Activated naive CD8-positive, alpha-beta T cell treated with anti-CD3 and anti-CD28 coated beads for 36 hours (primary cell): ENCODE results near the gene TLR3. TPM values are rescaled to one million over a fixed set of nuclear protein-coding genes. Genes with fewer than 3 reads are reported as not detected.
A peak's percentile ranks its signal among the peaks of the same experiment; 100 is the strongest.
"Not testable (repeated sequence)": the region's sequence is repeated elsewhere in the genome, so short reads cannot be mapped to it uniquely, and the experiment has no call there.

ENCODE experiments used
- DNase-seq: peaks from one replicate; pipeline ENCODE4 v3.0.0; 2021
- H3K27ac Mint-ChIP-seq: one replicate; pipeline ENCODE4 v1.8.0; 2022; ENCODE audit warnings: mild to moderate bottlenecking, moderate library complexity, mixed read lengths
- H3K27me3 Mint-ChIP-seq: one replicate; pipeline ENCODE4 v1.8.0; 2022; ENCODE audit warnings: mild to moderate bottlenecking, mixed read lengths
- H3K36me3 Mint-ChIP-seq: one replicate; pipeline ENCODE4 v1.8.0; 2021; ENCODE audit warnings: mild to moderate bottlenecking, mixed read lengths
- H3K4me1 Mint-ChIP-seq: one replicate; pipeline ENCODE4 v1.8.0; 2021; ENCODE audit warnings: mixed read lengths
- H3K4me3 Mint-ChIP-seq: one replicate; pipeline ENCODE4 v1.8.0; 2022; ENCODE audit warnings: mild to moderate bottlenecking, moderate library complexity, mixed read lengths
- H3K9me3 Mint-ChIP-seq: one replicate; pipeline ENCODE4 v1.8.0; 2022; ENCODE audit warnings: mixed read lengths
- total RNA-seq, 2 experiments: library from RNA; stranded (reverse); gene quantifications; one replicate each; pipeline ENCODE4 v1.2.3, GENCODE V29; 2021

Gene TLR3
- total RNA-seq, 2 experiments from 2014 or later, result not detected

DNA sequence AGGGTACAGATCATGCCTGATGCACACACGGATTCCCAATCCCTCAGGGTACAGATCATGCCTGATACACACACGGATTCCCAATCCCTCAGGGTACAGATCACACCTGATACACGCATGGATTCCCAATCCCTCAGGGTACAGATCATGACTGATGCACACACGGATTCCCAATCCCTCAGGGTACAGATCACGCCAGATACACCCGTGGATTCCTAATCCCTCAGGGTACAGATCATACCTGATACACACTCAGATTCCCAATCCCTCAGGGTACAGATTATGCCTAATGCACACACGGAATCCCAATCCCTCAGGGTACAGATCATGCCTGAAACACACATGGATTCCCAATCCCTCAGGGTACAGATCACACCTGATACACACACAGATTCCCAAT is 34.3 kb upstream of the TLR3 start:
- peaks cover 29% of the 10 kb centered on the region for H3K27me3 Mint-ChIP-seq
- H3K4me1 Mint-ChIP-seq, H3K4me3 Mint-ChIP-seq, DNase-seq, H3K36me3 Mint-ChIP-seq, H3K27ac Mint-ChIP-seq: not testable (repeated sequence)
- peaks cover 11% of the 10 kb centered on the region for H3K9me3 Mint-ChIP-seq

DNA sequence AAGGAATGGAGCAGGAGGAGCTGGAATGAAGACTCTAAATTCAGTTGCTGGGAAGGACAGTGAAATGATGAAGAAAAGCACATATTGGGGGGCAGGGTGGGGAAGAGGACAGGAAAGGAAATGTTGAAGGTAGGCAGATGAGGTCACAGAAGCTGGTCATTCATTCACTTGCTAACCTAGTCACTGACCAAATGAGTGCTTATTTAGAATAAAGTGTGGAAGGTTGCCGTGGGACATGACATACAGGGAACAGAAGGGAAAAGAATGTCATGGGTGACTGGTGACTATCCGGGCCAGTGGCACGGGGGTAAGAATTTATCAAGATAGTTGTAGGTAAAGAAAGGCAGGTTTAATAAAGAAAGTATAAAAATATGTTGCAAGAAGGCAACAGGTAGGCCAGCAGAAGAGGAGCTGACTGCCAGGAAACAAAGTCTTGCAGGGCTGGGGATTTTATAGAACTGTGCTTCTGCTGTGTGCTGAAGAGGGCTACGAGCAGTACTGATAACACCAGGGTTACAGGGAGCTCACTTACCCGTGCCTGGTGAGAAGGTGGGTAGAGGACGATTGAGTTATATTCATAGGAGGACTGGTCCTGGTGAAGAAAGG is 31.9 kb upstream of the TLR3 start:
- Mint-ChIP-seq H3K9me3 (peaks cover 11% of the 10 kb centered on the region), H3K36me3 (no peaks in the 10 kb centered on the region), H3K4me1 (peaks cover 2% of the 10 kb centered on the region), H3K4me3 (no peak overlapping the region), H3K27ac (no peak overlapping the region), H3K27me3 (peaks cover 31% of the 10 kb centered on the region)
- no peak for DNase-seq

DNA sequence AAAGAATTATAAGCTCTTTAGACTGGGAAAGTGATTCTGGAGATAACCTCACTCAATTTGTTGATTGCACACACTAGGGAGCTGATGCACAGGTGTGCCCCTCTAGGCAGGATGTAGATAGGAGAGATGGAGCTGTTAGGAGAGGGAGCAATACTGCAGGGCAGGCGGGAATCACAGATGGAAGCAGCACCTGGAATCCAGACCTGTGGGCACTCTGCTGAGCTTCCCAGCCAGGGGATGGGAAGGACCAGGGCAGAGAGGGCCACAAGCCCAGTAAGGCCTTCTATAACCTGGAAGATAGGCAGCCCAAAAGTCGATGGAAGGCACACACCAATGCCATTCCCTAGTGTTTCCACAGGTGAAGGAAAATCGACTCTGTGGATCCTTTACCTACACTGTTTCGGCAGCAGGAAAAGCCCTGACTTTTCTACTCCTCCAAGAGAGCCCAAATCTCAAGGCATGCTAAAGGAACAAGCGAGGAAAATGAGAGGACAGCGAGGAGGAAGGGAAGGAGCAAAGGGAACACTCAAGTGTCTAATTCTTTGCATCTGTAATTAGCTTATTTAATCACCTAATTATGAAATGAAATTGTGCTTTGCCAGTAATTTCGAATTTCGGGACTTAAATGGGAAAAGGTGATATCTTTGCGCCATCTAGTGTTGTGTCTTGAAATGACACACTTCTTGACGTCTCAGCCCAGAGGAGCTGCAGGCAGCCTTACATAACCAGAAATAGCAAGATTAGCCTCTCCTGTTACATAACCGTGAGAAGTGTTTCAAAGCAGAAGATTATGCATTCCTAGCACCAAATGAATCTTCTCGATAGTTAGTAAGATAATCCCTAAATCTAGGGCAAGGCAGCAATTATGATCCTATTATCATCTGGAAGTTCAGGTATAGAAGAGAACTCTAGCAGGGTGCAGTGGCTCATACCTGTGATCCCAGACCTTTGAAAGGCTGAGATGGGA is 31.0 kb upstream of the TLR3 start:
- H3K27ac Mint-ChIP-seq, result no peak overlapping the region
- no peaks in the 10 kb centered on the region for H3K36me3 Mint-ChIP-seq
- peaks cover 2% of the 10 kb centered on the region for H3K4me1 Mint-ChIP-seq
- DNase-seq, result no peak
- peaks cover 11% of the 10 kb centered on the region for H3K9me3 Mint-ChIP-seq
- peaks cover 31% of the 10 kb centered on the region for H3K27me3 Mint-ChIP-seq
- H3K4me3 Mint-ChIP-seq, result no peak overlapping the region

DNA sequence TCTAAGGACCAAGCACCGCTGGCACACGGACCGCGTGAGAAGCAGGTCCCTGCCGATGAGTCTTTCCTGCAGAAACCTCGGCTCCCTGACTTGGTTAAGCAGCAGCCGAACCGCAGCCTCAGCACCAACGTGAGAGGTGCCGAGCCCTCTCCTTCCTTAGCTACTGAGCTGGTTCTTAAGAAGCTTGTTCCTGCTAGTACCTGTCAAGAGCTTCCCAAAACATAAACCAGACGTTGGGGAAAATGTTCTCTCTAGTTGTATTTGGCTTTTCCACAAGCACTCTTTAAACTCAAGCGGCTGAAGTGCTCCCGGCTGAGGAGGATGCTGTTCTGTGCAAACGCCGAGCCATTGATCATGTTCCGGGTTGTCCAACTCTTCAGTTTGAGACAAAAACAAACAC is 29.3 kb upstream of the TLR3 start:
- peaks cover 8% of the 10 kb centered on the region for H3K9me3 Mint-ChIP-seq
- no peak overlapping the region for H3K4me3 Mint-ChIP-seq
- DNase-seq, result no peak
- peaks cover 31% of the 10 kb centered on the region for H3K27me3 Mint-ChIP-seq
- no peak overlapping the region for H3K27ac Mint-ChIP-seq
- peaks cover 2% of the 10 kb centered on the region for H3K4me1 Mint-ChIP-seq
- no peaks in the 10 kb centered on the region for H3K36me3 Mint-ChIP-seq

- Mint-ChIP-seq H3K4me3 (no peak overlapping the region), H3K36me3 (no peaks in the 10 kb centered on the region), H3K9me3 (peaks cover 2% of the 10 kb centered on the region), H3K27me3 (peaks cover 31% of the 10 kb centered on the region), H3K27ac (no peak overlapping the region), H3K4me1 (peaks cover 2% of the 10 kb centered on the region)
- no peak for DNase-seq
These were observed 28.6 kb upstream of the TLR3 start for GRCh38 chr4:186040316-186040715.

- H3K36me3 Mint-ChIP-seq, H3K27ac Mint-ChIP-seq, H3K4me3 Mint-ChIP-seq, H3K27me3 Mint-ChIP-seq, DNase-seq, H3K9me3 Mint-ChIP-seq, H3K4me1 Mint-ChIP-seq: not testable (repeated sequence)
These were observed 21.5 kb upstream of the TLR3 start for GRCh38 chr4:186047501-186047900.

- H3K9me3 Mint-ChIP-seq, H3K36me3 Mint-ChIP-seq, H3K4me3 Mint-ChIP-seq, DNase-seq, H3K27ac Mint-ChIP-seq, H3K27me3 Mint-ChIP-seq, H3K4me1 Mint-ChIP-seq: not testable (repeated sequence)
These were observed 18.8 kb upstream of the TLR3 start for GRCh38 chr4:186050135-186050534.

DNA sequence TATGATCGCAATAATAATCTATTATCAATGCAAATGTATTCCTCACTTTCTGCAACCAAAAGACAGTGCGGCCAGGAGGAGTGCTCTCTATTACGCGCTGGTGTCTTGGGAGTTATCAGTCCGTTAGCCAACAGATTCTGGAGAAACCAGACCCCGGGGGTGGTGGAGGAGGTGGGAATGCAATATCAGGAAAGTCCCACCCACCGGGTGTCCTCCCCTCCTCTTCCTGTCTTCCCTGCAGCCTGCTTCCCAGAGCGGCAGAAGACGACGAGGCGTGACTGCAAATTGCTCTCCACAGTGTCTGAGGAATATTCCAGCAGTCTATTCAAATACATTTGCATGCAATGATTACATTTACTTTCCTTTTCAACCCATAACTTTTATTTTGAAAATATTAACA is 17.9 kb upstream of the TLR3 start:
- Mint-ChIP-seq H3K36me3 (no peaks in the 10 kb centered on the region), H3K27me3 (peaks cover 3% of the 10 kb centered on the region)

DNA sequence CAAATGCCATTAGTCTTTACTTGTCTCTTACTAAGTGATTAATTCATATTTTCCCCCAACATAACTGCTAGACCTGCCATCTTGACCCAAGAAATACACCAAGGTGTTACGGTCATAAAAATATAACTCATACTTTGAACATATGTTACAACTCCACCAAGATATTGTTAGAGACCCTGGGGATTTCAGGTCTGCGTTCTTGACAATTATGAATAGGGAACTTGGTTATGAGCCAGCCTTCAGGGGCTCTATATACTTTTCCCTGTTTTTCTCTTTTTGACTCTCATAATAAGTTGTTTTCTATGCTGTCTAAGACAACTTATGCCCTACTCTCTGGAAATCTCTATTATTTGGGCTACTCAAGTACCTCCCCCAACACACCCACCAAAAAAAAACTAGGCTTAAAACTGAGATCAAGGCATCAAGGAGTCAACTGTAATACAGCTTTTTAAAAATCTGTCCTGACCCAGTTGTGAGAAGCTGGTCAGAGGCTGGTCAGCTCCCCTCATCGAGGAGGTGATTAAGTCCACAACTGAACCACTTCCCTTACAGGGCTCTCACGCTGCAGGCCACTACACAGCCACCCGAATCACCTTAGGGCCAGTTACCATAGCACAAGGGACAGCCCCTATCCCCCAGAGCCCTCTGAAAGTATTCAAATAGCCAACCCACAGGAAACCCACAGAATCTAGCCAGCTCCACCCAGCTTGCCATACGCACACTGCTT is 10.5 kb upstream of the TLR3 start:
- no peak overlapping the region for H3K4me3 Mint-ChIP-seq
- peaks cover 6% of the 10 kb centered on the region for H3K4me1 Mint-ChIP-seq
- H3K36me3 Mint-ChIP-seq, result peaks cover 2% of the 10 kb centered on the region
- peaks cover 28% of the 10 kb centered on the region for H3K27me3 Mint-ChIP-seq
- no peak overlapping the region for H3K27ac Mint-ChIP-seq
- peaks cover 6% of the 10 kb centered on the region for H3K9me3 Mint-ChIP-seq
- DNase-seq, result peak; percentile 6

More for the DNA sequence above, 17.9 kb upstream of the TLR3 start:
- Mint-ChIP-seq H3K27ac (no peak overlapping the region), H3K4me1 (no peaks in the 10 kb centered on the region), H3K4me3 (no peak overlapping the region), H3K9me3 (no peaks in the 10 kb centered on the region)
- DNase-seq, result no peak

GRCh38 chr4:186058980-186059316 is 10.0 kb upstream of the TLR3 start:
- H3K27ac Mint-ChIP-seq, result no peak overlapping the region
- H3K4me1 Mint-ChIP-seq, result peaks cover 6% of the 10 kb centered on the region
- H3K4me3 Mint-ChIP-seq, result no peak overlapping the region
- peaks cover 31% of the 10 kb centered on the region for H3K27me3 Mint-ChIP-seq
- H3K36me3 Mint-ChIP-seq, result peaks cover 2% of the 10 kb centered on the region
- DNase-seq, result no peak
- peaks cover 6% of the 10 kb centered on the region for H3K9me3 Mint-ChIP-seq

GRCh38 chr4:186061921-186062320 is 7.0 kb upstream of the TLR3 start:
- Mint-ChIP-seq H3K9me3 (peaks cover 6% of the 10 kb centered on the region), H3K27ac (no peak overlapping the region), H3K27me3 (peaks cover 37% of the 10 kb centered on the region), H3K4me1 (peaks cover 6% of the 10 kb centered on the region), H3K4me3 (no peak overlapping the region), H3K36me3 (peaks cover 2% of the 10 kb centered on the region)
- no peak for DNase-seq

DNA sequence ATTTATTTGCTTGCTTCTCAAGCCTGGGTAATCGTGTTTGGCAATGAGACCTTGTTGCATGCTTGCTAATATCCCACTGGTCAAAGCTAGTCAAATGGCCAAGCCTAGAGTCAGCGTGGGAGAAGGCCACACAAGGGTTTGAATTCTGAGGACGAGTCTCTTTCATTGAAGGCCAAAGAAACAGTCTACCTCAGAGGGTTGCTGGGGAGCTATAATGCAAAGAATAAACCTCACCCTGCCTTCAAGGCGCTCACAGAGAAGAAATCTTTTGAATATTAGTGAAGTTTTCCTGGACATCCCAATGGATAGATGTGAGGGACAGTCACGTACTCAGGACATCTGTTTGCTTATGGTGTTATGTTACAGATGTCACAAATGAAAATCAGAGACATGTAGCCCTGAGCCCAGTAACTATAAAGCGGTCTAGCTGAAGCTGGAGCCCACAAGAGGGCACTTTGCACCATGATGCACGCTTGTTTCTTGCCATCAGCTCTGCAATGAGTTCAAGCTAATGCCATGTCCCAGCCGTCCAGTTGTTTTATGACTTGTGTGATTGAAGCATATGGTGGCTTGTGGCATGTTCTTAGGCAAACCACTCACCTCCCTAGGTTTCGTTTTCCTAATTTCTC is 1.1 kb upstream of the TLR3 start:
- no peak overlapping the region for H3K27ac Mint-ChIP-seq
- DNase-seq, result peak; percentile 10

DNA sequence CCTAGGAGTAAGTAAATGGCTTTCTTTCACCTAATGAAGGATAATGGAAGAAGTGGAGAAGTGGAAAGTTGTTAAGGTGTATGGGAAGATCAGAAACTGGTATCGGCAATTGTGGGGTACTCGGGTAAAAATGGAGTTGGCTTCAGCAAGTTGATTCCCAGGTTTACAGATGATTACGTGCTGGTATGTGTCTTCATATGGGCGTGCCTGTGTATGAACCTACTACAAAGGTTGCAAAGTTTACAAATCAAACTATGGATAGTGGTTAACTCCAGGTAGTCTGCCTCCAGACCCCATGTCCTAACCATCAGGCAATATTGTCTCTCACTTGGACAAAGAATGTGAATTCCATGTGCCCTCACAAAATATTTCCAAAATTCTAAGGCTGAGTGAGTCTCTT is 773 bp downstream of the TLR3 start:
- no peak for DNase-seq
- Mint-ChIP-seq H3K36me3 (no peaks in the 10 kb centered on the region), H3K4me3 (no peak overlapping the region), H3K9me3 (no peaks in the 10 kb centered on the region), H3K27me3 (peaks cover 11% of the 10 kb centered on the region), H3K27ac (no peak overlapping the region), H3K4me1 (peaks cover 11% of the 10 kb centered on the region)

More for the DNA sequence above, 1.1 kb upstream of the TLR3 start:
- Mint-ChIP-seq H3K36me3 (no peaks in the 10 kb centered on the region), H3K4me1 (peaks cover 11% of the 10 kb centered on the region), H3K27me3 (peaks cover 14% of the 10 kb centered on the region), H3K9me3 (no peaks in the 10 kb centered on the region), H3K4me3 (no peak overlapping the region)

DNA sequence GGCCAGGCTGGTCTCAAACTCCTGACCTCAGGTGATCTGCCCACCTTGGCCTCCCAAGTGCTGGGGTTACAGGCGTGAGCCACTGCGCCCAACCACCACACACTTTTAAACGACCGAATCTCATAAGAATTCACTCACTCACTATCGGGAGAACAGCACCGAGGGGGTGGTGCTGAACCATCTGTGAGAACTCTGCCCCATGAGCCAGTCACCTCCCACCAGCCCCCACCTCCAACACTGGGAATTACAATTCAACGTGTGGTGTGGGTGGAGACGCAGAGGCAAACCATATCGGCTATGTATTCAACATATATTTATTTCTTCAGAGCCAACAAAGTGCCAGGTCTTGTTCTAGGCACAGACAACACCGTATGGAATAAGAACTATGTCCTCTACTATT is 3.6 kb downstream of the TLR3 start:
- DNase-seq, result no peak
- Mint-ChIP-seq H3K36me3 (no peaks in the 10 kb centered on the region), H3K4me3 (no peak overlapping the region), H3K9me3 (no peaks in the 10 kb centered on the region), H3K4me1 (peaks cover 11% of the 10 kb centered on the region), H3K27me3 (no peaks in the 10 kb centered on the region), H3K27ac (no peak overlapping the region)

DNA sequence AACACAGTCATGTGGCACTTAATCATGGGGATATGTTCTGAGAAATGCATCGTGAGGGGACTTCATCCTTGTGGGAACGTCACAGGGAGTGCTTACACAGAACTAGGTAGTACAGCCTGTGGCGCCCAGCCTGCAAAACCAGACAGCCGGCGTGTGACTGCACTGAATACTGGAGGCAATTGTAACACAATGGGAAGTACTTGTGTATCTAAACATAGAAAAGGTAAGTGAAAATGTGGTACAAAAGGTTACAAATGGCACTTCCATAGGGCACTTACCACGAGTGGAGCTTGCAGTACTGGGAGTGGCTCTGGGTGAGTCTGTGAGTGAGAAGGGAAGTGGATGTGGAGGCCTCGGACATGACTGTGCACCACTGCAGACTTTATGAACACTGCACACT is 5.2 kb downstream of the TLR3 start:
- Mint-ChIP-seq H3K4me3 (no peak overlapping the region), H3K9me3 (no peaks in the 10 kb centered on the region), H3K27ac (no peak overlapping the region), H3K36me3 (no peaks in the 10 kb centered on the region), H3K27me3 (no peaks in the 10 kb centered on the region), H3K4me1 (peaks cover 2% of the 10 kb centered on the region)
- no peak for DNase-seq
